ENCODE data around the gene MCF2. TPM values are rescaled to one million over a fixed set of nuclear protein-coding genes. Genes with fewer than 3 reads are reported as not detected.

MCF2 gene
- total RNA-seq, 1 donor from 2014 or later: 0.75 TPM

GRCh38 chrX:139533444-139533843 lies 174.5 kb downstream of the MCF2 start:
- Mint-ChIP-seq H3K27ac (no peak overlapping the region), H3K4me3 (no peak overlapping the region), H3K4me1 (no peaks in the 10 kb centered on the region), H3K36me3 (ENCODE audit: low read depth) (no peaks in the 10 kb centered on the region), H3K9me3 (no peaks in the 10 kb centered on the region), H3K27me3 (no peaks in the 10 kb centered on the region)
- intact Hi-C loops (cut with micrococcal nuclease): no loop called here
- ATAC-seq (ENCODE audit: low read depth): no peak
- TF ChIP-seq CTCF (IDR thresholded peaks at IDR 0.05): no peak
- ChIA-PET POLR2A (no interaction called here), CTCF (no interaction called here)
- no peak for DNase-seq

- ChIA-PET CTCF (no interaction called here), POLR2A (no interaction called here)
- no peak overlapping the region for H3K4me3 Mint-ChIP-seq
- intact Hi-C loops (cut with micrococcal nuclease): no loop called here
- no peaks in the 10 kb centered on the region for H3K9me3 Mint-ChIP-seq
- no peak for TF ChIP-seq CTCF (IDR thresholded peaks at IDR 0.05)
- H3K27me3 Mint-ChIP-seq: no peaks in the 10 kb centered on the region
- H3K27ac Mint-ChIP-seq: no peak overlapping the region
- no peak for ATAC-seq (ENCODE audit: low read depth)
- H3K4me1 Mint-ChIP-seq: no peaks in the 10 kb centered on the region
- no peak for DNase-seq
- H3K36me3 Mint-ChIP-seq (ENCODE audit: low read depth): no peaks in the 10 kb centered on the region
These were observed 175.1 kb downstream of the MCF2 start for GRCh38 chrX:139532834-139533233.

Other genes with a start within 250 kb of the MCF2 start
- gene F9, start 177.4 kb downstream of the MCF2 start, total RNA-seq: not detected in 2 replicates
- gene ATP11C, start 224.9 kb upstream of the MCF2 start, total RNA-seq: 19.7 and 21.3 TPM in 2 replicates

Measured in activated B cell treated with CpG ODN at 0.5 μM for 24 hours (primary cell).